CD4-positive, alpha-beta T cell (primary cell): ENCODE data around the gene AIFM2. TPM values are rescaled to one million over a fixed set of nuclear protein-coding genes. Genes with fewer than 3 reads are reported as not detected.
A peak's percentile ranks its signal among the peaks of the same experiment; 100 is the strongest.

Experiments used
- ATAC-seq: fragments of 200-7000 bp; cut with Tn5 transposase; one replicate; pipeline ENCODE4 v1.10.0; 2022; ENCODE audit warnings: mild to moderate bottlenecking; ENCODE audit not compliant: poor library complexity
- CTCF ChIA-PET: fragments of 350-600 bp; sonication (Branson Sonifier 250); formaldehyde crosslinking; loops from one replicate; lab custom pipeline; 2021; ENCODE audit warnings: antibody characterized with exemption, inconsistent platforms; lab: Charles Lee
- POLR2A ChIA-PET: fragments of 350-600 bp; sonication (Branson Sonifier 250); formaldehyde crosslinking; loops from one replicate; lab custom pipeline; 2021; ENCODE audit warnings: antibody characterized with exemption, inconsistent platforms; lab: Charles Lee
- DNase-seq, 14 experiments: peaks; one replicate each; pipeline ENCODE4 v3.0.0-alpha.2; 2013 to 2020; ENCODE audit warnings: mixed read lengths in 2 of 14
- H3K27ac ChIP-seq, 2 donors: one replicate each; pipeline versions ENCODE4 v1.5.1 to v1.7.0; 2013; ENCODE audit warnings: low read length in 2 of 2, low read depth in 1 of 2, mild to moderate bottlenecking in 1 of 2
- H3K27me3 ChIP-seq, 2 experiments: 1 replicate in 1 of 2; 2 replicates in 1 of 2; pipeline versions ENCODE4 v1.6.1 to v1.7.0; 2013; ENCODE audit warnings: low read length in 2 of 2, control low read depth in 1 of 2, mild to moderate bottlenecking in 1 of 2, moderate library complexity in 1 of 2; ENCODE audit not compliant: insufficient read depth in 2 of 2, control insufficient read depth in 1 of 2
- H3K36me3 ChIP-seq: one replicate; pipeline ENCODE4 v1.6.1; 2013; ENCODE audit warnings: low read length, control low read depth; ENCODE audit not compliant: insufficient read depth
- H3K4me1 ChIP-seq: one replicate; pipeline ENCODE4 v1.6.1; 2013; ENCODE audit warnings: low read length, control low read depth; ENCODE audit not compliant: insufficient read depth
- H3K4me3 ChIP-seq: one replicate; pipeline ENCODE4 v1.5.1; 2013; ENCODE audit warnings: mild to moderate bottlenecking, low read length, moderate library complexity
- H3K9me3 ChIP-seq, 2 experiments: 1 replicate in 1 of 2; 2 replicates in 1 of 2; pipeline versions ENCODE4 v1.6.1 to v1.7.0; 2013; ENCODE audit warnings: low read length in 2 of 2, mild to moderate bottlenecking in 2 of 2, control low read depth in 1 of 2, moderate library complexity in 1 of 2; ENCODE audit not compliant: control insufficient read depth in 1 of 2, insufficient read depth in 1 of 2
- H3K27ac Mint-ChIP-seq: one replicate; pipeline ENCODE4 v1.8.0; 2020; ENCODE audit warnings: mixed read lengths
- H3K27me3 Mint-ChIP-seq: one replicate; pipeline ENCODE4 v1.8.0; 2021; ENCODE audit warnings: mixed read lengths
- H3K36me3 Mint-ChIP-seq: one replicate; pipeline ENCODE4 v1.8.0; 2021; ENCODE audit warnings: low read depth, mixed read lengths
- H3K4me1 Mint-ChIP-seq: one replicate; pipeline ENCODE4 v1.8.0; 2021; ENCODE audit warnings: low read depth, mixed read lengths
- H3K4me3 Mint-ChIP-seq: one replicate; pipeline ENCODE4 v1.8.0; 2020; ENCODE audit warnings: mild to moderate bottlenecking, mixed read lengths
- H3K9me3 Mint-ChIP-seq: one replicate; pipeline ENCODE4 v1.8.0; 2020; ENCODE audit warnings: mixed read lengths
- CTCF ChIP-seq: fragments of 200-600 bp; IDR thresholded peaks from one replicate; pipeline ENCODE4 v1.8.0; 2022; ENCODE audit warnings: antibody characterized with exemption, mild to moderate bottlenecking
- intact Hi-C, 2 experiments: fragments of 100-400 bp; cut with DNase I in 1 of 2; cut with micrococcal nuclease in 1 of 2; formaldehyde crosslinking; loops; one replicate each; pipeline versions ENCODE4 v1.15.1 to v1.9.0; 2023 to 2025; cut with DNase I, micrococcal nuclease
- total RNA-seq, 174 experiments: library from RNA in 2 of 174; stranded (reverse) in 2 of 174; gene quantifications; one replicate each; pipeline ENCODE4 v1.2.3 and lab custom pipeline; 2021 to 2026

AIFM2 gene
- total RNA-seq, 2 experiments from 2014 or later: 2.3 to 2.5 TPM

- no peak overlapping the region for H3K27ac ChIP-seq
- CTCF ChIA-PET: no interaction called here
- H3K4me1 ChIP-seq: peaks cover 29% of the 10 kb centered on the region
- no peak for ATAC-seq
- intact Hi-C loops: no loop called here
- no peaks in the 10 kb centered on the region for H3K27me3 Mint-ChIP-seq
- H3K27ac Mint-ChIP-seq: peak overlapping the region; percentile 99
- peaks cover 6% of the 10 kb centered on the region for H3K36me3 Mint-ChIP-seq
- POLR2A ChIA-PET: interaction anchor here (0.6 kb wide), 1 partner anchor 453 kb away, joined by 3 read pairs; no protein-coding TSS in a partner anchor
- H3K36me3 ChIP-seq: no peaks in the 10 kb centered on the region
- no peak for TF ChIP-seq CTCF
- H3K4me1 Mint-ChIP-seq: peaks cover 47% of the 10 kb centered on the region
- no peak overlapping the region for H3K4me3 Mint-ChIP-seq
- no peak for DNase-seq
- H3K9me3 Mint-ChIP-seq: no peaks in the 10 kb centered on the region
- no peaks in the 10 kb centered on the region for H3K9me3 ChIP-seq
- no peak overlapping the region for H3K4me3 ChIP-seq
- H3K27me3 ChIP-seq: no peaks in the 10 kb centered on the region
Observed at GRCh38 chr10:70090013-70090412, 42.6 kb downstream of the AIFM2 start.

GRCh38 chr10:70088308-70088698 is 44.3 kb downstream of the AIFM2 start:
- no peak for TF ChIP-seq CTCF
- POLR2A ChIA-PET: no interaction called here

DNA sequence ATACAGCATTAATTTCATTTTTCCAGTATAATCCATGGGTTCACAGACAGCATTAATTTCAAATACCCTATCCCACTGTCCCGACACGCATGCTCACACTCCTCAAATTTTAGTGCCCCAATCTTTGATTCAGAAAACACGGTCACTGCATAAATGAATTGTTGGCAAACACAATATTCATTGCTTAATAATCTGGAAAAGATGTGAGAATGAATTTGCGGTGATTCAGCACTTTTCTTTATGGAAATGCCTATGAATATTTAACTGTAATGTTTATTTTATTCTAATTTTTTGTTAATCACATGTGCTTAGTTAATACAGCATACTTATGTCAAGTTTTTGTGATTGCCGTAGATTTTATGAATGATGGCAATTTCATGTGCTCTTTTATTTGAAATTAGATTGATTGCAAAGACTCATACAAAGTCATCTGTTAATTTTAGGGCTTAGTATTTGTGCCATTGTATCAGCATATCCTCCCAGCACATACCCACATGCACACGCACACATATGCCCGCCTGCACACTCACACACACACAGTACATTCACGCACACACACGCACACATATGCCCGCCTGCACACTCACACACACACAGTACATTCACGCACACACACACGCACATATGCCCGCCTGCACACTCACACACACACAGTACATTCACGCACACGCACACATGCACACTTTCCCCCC is 44.9 kb downstream of the AIFM2 start:
- Histone ChIP-seq H3K27me3 (no peaks in the 10 kb centered on the region), H3K27ac (no peak overlapping the region), H3K4me1 (peaks cover 12% of the 10 kb centered on the region), H3K9me3 (no peaks in the 10 kb centered on the region), H3K36me3 (no peaks in the 10 kb centered on the region), H3K4me3 (no peak overlapping the region)
- H3K4me1 Mint-ChIP-seq: peaks cover 26% of the 10 kb centered on the region
- CTCF ChIA-PET: no interaction called here
- no peak overlapping the region for H3K27ac Mint-ChIP-seq
- no peak for TF ChIP-seq CTCF
- intact Hi-C loops: loop anchor here in 1 of 2 experiments (10.0 kb wide), 1 partner anchor 277 kb away; no protein-coding TSS in a partner anchor
- H3K27me3 Mint-ChIP-seq: no peaks in the 10 kb centered on the region
- H3K4me3 Mint-ChIP-seq: no peak overlapping the region
- no peak for ATAC-seq
- H3K36me3 Mint-ChIP-seq: no peaks in the 10 kb centered on the region
- H3K9me3 Mint-ChIP-seq: no peaks in the 10 kb centered on the region
- POLR2A ChIA-PET: no interaction called here
- DNase-seq: no peak

More at GRCh38 chr10:70088308-70088698, 44.3 kb downstream of the AIFM2 start:
- intact Hi-C loops: loop anchor here in 1 of 2 experiments (10.0 kb wide), 1 partner anchor 276 kb away; no protein-coding TSS in a partner anchor
- Histone ChIP-seq H3K27ac (no peak overlapping the region), H3K4me1 (peaks cover 17% of the 10 kb centered on the region), H3K4me3 (no peak overlapping the region), H3K36me3 (no peaks in the 10 kb centered on the region), H3K27me3 (no peaks in the 10 kb centered on the region), H3K9me3 (no peaks in the 10 kb centered on the region)
- Mint-ChIP-seq H3K4me3 (no peak overlapping the region), H3K27me3 (no peaks in the 10 kb centered on the region), H3K9me3 (no peaks in the 10 kb centered on the region), H3K27ac (no peak overlapping the region), H3K36me3 (no peaks in the 10 kb centered on the region), H3K4me1 (peaks cover 31% of the 10 kb centered on the region)
- CTCF ChIA-PET: no interaction called here
- DNase-seq (no peak), ATAC-seq (no peak)
